ENCODE results near the gene DMPK.
A peak's percentile ranks its signal among the peaks of the same experiment; 100 is the strongest.
"Not testable (repeated sequence)": the region's sequence is repeated elsewhere in the genome, so short reads cannot be mapped to it uniquely, and the experiment has no call there.

Gene DMPK

DNA sequence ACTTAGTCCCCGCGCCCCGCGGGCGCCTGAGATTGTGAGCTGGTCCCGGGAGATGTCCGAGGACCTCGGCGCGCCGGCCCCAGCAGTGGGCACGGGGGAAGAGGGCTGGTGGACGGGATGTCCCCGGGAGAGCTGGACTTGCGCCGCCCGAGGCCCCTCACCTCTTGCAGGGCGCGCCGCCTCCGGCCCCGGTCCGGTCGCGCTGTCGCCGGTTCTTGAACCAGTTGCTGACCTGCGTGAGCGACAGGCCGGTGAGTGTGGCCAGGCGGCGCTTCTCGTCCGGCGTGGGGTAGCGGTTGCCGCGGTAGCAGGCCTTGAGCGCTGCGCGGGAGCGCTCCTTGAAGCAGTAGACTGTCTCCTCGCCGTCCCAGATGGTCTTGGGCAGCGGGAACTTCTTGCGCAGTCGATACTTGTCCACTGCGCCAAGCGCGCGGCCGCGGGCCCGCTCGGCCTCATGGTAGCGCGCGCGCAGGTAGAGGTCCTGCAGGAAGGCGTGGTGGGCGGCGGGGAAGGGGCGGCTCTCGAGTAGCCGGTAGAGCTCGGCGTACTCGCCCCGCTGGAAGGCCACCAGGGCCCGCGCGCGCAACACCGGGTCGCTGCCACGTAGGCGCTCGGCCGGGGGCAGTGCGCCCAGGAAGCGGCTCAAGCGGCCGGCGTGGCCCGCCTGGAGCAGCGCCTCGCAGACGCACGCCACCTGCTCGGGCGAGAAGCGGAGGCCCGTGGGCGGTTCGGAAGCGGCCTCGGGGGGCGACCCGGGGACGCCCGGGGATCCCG is 14.2 kb downstream of the DMPK start:
- peak; percentile 23 for DNase-seq

DNA sequence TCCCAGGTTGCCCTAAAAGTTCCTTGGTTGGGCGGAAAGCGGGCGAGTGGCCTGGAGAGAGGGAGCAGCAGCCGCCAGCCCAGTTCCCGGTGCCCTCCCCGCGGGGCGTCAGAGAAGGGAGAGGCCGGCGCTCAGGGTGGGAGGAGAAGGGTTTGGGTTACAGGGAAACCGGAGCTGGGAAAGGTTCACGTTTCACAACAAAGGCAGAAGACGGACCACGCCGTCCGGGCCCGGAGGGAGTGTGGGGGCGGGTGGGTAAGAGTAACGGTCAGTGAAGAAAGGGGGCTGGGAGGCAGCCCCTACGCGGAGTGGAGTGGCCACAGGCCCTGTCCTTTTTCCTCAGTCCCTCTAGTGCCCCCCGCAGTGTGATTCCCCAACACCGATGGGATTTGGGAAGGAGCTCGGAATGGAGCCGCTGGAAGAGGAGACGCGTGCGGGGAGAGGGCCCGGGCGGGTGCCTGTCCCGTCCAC is 14.8 kb downstream of the DMPK start:
- peak; percentile 12 for DNase-seq

DNA sequence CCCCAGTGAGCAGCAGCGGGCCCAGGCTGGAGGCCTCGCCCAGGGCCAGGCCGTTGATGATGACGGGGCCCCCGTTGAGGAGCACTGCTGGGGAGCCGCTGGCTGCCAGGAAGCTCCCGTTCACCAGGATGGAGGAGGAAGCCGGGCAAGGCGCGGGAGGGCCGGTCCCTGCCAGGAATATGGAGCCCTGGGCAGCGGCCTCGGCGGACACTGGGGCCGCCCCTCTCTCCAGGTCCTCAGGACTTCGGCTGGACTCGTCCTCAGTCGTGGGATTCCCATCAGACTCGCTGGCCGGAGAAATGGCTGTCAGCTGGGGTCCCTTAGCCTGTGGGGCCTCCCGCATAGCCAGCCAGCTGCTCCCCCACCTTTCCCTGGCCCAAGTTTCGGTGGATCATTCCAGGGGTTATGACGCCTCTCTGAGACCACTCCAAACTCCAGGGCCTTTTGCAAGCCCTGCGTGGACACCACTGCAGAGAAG is 15.4 kb downstream of the DMPK start:
- DNase-seq, result no peak

DNA sequence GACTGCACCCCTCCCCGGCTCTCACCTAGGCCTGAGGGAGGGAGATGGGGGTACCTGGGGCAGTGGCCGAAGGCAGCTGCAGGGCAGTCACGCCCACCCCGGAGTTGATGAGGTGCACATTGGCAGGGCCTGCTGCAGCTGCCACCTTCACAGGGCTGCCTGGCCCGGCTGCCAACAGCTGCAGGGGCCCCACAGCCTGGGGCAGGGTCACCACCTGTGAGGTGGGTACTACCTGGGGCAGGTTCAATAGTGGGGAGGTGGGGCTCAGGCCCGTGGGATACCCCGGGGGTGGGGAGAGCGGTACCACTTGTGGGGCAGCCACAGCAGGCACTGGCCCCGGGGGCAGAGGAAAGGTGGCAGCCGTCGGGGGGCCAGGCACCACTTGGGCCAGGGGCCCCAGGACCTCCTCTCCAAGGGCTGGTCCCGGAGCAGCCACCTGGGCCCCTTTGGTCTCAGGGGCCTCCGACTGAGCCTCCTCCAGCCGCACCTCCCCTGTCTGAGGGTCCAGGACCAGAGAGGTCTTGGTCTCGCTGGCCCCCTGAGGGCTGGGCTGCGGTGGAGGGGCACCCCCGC is 15.9 kb downstream of the DMPK start:
- no peak for DNase-seq

DNA sequence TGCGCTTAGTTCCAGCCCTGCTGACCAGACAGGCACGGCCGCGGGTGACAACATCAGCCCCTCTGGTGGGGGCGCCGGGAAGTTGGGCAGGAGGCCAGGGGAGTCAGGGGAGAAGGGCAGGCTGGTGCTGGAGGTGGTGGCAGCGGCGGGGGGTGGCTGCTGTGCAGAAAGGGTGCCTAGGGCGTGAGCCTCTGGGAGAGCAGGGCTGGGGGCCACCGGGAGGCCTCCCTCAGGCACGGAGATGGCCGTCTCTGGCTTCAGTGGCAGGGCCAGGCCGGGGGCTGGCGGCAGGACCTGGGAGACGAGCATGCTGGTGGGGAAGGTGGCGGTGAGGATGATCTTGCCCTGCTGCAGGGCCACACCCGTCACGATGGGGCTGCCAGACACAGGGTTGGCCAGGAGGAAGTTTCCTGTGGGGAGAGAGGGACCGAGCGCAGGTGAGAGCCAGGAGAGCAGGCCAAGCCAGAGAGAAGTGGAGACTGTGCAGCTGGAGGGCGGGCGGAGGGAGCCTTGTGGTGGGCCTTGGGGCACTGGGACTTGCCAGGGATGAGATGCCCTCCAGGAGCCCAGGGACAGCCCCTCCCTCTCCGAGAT is 16.5 kb downstream of the DMPK start:
- DNase-seq, result no peak

DNA sequence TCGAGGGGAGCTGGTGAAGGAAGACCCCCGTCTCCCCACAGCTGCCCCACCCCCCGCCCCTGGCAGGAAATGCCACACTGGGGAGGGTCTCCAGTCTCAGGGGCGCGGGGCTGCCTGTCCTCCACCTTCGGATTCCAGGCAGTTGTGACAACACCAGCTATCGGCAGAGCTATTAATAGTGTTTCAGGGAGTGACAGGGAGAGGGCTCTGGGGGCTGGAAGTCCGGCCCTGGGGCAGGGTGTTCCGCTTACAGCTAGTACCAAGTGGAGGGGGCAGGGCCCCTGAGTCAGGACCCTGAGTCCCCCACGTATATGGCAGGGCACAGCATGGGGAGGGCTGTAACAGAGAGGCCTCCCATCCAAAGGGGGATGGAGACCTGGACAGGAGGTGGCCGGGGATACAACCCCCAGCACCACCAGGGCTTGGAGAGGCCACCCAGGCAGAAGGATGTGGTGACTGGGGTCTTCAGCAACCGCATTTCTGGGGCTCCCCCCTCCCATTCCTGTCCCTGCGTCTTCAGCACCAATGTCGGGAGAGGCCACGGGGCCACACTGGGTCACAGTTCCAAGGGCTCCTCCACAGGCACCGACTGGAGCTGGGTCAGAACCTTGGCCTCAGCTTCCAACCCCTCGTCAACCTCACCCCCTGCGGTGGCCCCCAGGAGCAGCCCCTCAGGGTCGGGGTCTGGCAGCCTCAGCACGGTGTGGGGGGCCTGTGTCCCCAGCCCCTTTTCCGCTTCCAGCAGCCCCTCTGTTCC is 17.2 kb downstream of the DMPK start:
- DNase-seq, result no peak

DNA sequence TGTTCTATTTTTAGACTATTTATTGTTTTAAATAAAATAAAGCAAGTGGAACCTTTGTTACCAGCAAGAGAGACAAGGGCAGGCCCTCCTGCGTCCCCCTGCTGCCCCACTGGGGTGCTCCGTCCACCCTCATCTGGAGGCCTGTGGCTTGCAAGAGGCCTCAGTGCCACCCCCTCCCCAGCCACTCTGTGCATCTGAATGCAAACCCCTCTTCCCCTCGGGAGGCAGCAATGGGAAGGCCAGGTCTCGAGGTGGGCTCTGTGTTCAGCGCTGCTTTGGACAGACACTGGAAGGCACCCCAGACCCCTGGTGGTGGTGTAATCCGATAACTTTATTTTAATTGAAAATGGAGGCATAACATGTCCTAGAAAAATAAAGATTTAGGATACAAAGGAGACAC is 17.8 kb downstream of the DMPK start:
- no peak for DNase-seq

DNA sequence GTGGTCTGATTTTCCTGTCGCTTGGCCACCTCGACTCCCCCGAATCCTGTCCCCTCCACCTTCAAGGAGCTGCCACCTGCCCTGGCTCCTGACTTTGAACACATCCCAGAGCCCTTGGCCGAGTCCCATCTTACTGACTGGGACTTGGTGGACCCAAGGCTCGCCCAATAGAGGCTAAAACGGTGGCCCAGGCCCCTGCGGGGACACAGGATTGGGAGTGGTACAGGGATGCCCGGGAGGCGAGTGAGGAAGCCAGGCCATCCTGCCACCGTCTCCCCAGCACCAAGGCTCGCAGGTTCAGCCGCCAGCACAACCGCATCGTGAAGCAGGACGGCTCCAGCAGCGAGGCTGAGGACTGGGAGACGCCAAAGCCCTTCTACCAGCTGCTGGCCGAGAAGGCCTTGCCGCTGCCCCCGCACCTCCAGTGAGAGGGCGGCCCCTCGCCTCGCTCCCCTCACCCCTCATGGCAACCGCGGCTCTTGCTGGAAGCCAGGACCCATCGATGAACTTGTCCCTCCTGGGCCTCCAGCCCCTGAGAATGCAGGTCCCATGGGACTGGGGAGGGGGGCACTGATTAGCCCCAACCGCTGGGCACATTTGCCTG is 18.5 kb downstream of the DMPK start:
- DNase-seq, result no peak

DNA sequence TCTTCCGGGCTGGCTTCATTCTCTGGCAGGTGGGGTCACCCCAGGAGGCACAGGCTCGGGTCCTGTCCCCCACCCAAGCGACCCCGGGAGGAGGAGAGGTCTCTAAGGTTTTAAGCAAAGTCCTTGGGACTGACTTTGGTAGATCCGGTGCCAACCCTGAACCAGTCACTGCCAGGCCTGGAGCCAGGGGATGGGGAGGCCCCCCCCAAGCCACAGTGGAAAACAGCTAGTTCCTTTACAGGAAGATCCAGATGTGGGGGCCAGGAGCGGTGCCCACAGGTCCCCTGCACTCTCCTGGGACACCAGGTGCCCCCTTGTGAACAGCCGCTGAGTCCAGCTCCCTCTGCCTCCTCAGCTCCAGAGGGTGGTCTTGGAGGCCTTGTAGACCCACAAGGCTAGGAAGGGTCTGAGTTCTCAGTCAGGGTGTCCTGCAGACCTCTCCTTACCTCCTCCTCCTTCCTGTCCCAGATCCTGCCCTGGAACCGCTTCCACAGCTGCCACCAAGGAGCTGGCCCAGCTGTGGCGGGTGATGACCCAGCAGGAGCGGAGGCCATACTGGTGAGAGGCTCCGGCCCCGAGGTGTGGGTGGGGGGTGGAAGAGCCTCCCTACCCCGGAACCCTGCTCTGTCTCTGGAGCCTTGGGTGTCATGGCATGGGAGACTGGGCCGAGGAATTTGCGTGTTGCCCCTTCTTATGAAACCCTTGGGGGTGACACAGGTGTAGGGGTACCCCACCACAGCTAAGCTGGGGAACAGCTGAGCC is 19.2 kb downstream of the DMPK start:
- no peak for DNase-seq

DNA sequence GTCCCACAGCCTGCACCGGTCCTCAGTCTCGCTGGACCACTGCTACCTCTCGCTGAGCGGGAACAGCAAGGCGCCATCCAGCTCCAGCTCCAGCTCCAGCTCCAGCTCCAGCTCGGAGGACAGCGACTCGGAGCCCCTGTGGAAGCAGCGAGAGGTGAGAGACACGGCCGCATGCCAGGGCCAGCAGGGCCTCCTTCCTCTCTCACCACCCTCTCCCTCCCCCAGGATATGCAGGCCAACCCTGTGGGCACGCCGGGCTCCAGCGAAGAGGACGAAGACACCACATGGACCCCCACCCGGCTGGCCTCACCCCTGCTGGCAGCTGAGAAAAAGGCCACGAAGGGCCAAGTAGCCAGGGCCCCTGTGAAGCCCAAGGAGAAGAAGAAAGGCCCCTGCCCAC is 20.6 kb downstream of the DMPK start:
- DNase-seq, result no peak

DNA sequence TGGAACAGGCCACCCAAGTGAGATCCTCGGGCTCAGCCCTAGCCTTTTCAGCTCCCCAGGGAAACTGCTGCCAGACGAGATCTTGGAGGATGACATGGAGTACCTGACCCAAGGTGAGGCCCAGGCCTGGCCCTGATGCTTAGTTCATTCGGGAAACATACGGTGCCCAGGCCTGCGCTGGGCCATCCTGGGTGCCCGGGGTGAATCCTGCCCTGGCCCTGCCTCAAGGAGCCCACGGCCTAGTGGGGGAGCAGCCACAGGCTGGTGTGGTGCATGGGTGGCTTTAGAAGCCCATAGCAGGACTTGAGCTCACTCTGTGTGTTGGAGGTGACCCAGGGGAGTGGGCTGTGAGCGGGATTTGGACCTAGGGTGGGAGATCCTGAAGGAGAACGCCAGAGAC is 23.4 kb downstream of the DMPK start:
- no peak for DNase-seq

DNA sequence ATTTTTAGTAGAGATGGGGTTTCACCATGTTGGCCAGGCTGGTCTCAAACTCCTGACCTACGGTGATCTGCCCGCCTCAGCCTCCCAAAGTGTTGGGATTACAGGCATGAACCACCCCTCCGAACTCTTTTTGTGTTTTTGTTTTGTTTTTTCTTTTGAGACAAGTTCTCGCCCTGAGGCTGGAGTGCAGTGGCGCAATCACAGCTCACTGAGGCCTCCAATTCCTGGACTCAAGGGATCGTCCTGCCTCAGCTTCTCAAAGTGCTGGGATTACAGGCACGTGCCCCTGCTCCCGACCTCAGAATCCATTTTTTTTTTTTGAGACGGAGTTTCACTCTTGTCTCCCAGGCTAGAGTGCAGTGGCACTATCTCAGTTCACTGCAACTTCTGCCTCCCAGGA is 24.6 kb downstream of the DMPK start:
- DNase-seq, result no peak

DNA sequence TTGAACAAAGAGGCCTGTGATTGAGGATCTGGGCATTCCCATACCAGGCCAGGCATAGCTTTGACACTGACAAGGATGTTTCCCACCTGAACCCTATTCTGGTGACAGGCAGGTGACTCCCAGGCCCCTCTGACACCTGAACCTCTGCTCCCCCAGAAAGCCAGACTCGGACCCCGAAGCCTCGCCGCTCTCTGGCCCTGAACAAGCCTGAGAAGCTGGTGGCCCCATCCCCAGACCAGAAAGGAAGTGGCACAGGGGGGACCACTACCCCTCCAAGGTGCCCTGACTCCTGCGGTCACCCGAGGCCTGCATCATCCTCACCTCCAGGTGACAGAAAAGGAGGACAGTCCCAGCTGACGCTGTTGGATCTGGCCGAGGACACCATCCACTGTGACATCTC is 28.0 kb downstream of the DMPK start:
- no peak for DNase-seq

DNA sequence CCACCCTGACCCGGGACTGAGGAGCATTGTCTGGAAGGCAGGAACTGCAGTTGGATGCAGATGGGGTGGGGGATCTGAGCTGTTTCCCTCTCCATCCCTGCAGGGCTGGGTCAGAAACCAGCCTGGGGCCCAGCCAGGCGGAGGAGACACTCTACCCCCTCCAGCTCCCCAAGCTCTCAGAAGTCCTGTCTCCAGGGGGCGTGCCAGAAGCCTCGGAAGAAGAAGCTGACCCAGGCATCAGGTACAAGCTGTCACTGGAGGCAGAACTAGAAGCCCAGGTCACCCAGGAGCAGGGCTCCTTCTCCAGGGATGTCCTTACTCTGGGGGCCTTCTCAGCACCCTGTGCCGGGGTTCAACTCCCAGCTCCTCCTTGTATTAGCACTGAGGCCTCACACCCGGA is 28.7 kb downstream of the DMPK start:
- no peak for DNase-seq

DNA sequence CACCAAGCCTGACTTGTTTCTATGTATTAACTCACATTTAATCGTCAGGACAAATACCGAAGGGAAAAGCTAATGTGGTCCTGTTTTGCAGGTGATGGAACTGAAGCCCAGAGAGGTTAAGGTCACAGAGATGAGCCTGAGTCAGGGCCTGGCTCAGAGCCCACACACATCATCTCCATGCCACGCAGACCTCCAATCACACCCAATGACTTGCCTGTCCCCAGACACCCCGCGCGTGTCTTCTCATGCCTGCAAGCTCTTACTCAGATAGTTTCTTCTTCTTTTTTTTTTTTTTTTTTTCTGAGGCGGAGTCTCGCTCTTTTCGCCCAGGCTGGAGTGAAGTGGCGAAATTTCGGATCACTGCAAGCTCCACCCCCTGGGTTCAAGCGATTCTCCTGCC is 29.7 kb downstream of the DMPK start:
- DNase-seq, result no peak

DNA sequence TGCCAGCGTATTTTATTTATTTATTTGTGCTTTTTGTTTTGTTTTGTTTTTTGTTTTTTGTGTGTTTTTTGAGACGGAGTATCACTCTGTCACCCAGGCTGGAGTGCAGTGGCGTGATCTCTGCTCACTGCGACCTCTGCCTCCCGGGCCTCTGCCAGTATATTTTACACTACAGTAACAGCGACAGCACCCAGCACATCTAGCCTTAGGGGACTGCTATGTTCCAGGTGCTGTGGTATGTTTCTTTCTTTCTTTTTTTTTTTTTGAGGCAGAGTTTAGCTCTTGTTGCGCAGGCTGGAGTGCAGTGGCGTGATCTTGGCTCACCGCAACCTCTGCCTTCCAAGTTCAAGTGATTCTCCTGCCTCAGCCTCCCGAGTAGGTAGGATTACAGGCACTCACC is 30.8 kb downstream of the DMPK start:
- not testable (repeated sequence) for DNase-seq

DNA sequence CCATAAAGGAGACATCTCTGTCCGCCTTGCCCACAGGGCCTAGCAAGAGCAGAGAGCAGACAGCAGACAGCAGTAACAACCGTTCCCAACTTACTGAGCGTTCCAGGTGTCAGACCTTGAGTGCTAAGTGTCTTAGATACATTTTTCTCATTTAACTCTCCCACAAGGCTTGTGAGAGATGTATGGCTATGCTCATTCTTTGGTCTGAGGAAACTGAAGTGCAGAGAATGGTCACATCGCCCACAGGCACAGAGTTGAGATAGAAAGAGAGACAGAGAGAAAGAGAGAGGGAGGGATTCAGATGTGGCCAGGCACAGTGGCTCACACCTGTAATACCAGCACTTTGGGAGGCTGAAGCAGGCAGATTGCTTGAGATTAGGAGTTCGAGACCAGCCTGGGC is 34.8 kb downstream of the DMPK start:
- DNase-seq, result no peak

DNA sequence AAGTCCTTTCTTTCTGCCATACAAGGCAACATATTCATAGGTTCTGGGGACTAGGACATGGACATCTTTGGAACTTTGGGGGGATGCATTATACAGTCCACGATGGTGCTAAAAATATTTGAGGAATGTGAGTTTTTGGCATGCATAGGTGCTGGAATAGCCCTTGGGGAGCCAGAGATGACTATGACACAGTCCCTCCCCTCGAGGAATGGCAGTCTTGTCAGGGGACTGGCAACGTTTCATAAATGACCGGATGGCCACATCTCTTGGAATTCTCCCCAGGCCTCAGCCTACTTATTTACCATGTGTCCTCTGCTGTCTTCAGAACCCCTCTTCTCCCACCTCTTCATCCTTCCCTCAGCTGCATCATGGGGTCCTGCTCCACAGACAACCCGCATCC is 35.4 kb downstream of the DMPK start:
- DNase-seq, result no peak

DNA sequence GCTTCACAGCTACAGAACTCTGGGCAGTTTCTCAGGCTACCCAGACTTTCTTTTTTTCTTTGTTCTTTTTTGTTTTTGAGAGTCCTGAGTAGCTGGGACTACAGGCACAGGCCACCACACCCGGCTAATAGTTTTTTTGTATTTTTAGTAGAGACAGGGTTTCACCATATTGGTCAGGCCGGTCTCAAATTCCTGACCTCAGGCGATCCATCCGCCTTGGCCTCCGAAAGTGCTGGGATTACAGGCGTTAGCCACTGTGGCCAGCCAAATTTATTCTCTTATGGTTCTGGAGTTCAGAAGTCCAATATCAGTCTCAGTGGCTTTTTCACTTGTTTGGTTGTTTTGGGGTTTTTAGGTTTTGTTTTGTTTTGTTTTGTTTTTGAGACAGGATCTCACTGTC is 36.7 kb downstream of the DMPK start:
- no peak for DNase-seq

DNA sequence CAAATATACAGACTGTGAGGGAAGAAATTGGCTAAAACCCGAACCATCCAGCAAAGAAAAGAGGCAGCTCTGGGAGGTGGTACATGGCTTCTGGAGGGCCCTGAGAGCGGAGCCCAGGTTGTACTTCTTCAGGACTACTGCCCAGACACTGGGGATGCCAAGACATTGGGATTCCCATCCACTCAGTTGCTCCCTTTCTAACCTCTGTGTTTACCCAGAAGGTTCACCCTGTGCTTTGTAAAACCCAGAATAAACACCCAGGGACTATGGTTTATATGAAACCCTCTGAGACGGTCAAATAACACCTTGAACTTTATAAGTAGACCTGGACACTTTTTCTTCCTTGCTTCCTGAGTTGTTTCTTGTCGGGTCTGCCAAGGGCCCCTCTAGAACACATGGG is 39.3 kb downstream of the DMPK start:
- DNase-seq, result no peak

DNA sequence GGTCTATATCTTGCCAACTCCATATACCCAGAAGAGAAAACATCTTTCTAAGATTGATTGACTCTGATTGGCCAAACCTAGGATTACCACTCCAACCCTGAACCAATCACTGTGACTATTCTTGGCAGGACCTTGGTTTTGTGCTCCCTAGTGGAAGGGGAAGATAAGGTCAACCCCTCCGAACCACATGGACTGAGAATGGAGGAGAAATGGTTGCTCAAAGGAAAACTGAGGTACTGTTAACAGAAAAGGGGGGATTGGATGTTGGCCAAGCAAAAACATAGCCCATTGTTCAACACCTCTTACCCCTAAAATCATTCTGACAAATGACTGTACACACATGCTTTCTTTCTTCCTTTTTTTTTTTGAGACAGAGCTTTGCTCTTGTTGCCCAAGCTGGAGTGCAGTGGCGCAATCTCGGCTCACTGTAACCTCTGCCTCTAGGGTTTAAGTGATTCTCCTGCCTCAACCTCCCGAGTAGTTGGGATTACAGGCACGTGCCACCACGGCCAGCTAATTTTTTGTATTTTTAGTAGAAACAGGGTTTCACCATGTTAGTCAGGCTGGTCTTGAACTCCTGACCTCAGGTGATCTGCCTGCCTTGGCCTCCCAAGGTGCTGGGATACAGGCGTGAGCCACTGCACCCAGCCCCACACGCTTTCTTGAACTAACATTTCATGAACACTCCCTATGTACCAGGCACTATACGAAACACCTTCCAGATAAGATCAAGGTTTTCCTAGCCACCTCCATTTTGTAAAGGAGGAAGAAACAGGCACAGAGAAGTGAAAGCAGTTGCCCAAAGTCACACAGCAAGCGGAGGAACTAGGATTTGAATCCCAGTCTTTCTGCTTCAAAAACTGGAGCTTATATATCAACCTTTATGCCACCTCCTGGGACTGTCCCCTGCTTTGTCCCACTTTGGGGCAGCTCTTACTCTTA is 42.5 kb downstream of the DMPK start:
- no peak for DNase-seq
